Esophagus squamous epithelium (tissue), 5 donors: ENCODE results near the gene MLLT10. TPM values are rescaled to one million over a fixed set of nuclear protein-coding genes. Genes with fewer than 3 reads are reported as not detected.

Experiments
- DNase-seq: peaks from one replicate; lab custom pipeline; 2025; lab: John Stamatoyannopoulos, UW
- H3K27ac ChIP-seq, 4 donors: fragments of 200-600 bp; sonication (generic); one replicate each; pipeline ENCODE4 v1.5.1; 2016 to 2019; ENCODE audit warnings: mild to moderate bottlenecking in 1 of 4
- H3K27me3 ChIP-seq, 4 donors: fragments of 200-600 bp; sonication (generic); 1 replicate in 3 of 4; 2 replicates in 1 of 4; pipeline versions ENCODE4 v1.5.1 to v1.6.0; 2017 to 2021; ENCODE audit warnings: antibody characterized with exemption in 1 of 4
- H3K36me3 ChIP-seq, 3 donors: fragments of 200-600 bp; sonication (generic); one replicate each; pipeline ENCODE4 v1.5.1; 2016 to 2019
- H3K4me1 ChIP-seq, 3 donors: fragments of 200-600 bp; sonication (generic); one replicate each; pipeline ENCODE4 v1.5.1; 2017 to 2019
- H3K4me3 ChIP-seq, 4 donors: fragments of 200-600 bp; sonication (generic); 1 replicate in 3 of 4; 2 replicates in 1 of 4; pipeline ENCODE4 v1.5.1; 2016 to 2019; ENCODE audit warnings: mild to moderate bottlenecking in 2 of 4, moderate library complexity in 1 of 4
- H3K9me3 ChIP-seq, 3 donors: fragments of 200-600 bp; sonication (generic); one replicate each; pipeline ENCODE4 v1.5.1; 2016 to 2019
- CTCF ChIP-seq, 6 experiments: fragments of 450-650 bp in 4 of 6; fragments of 200-600 bp in 2 of 6; sonication (generic) in 2 of 6; IDR thresholded peaks; one replicate each; pipeline ENCODE4 v1.5.1; 2016 to 2019; ENCODE audit warnings: antibody characterized with exemption in 6 of 6, mild to moderate bottlenecking in 4 of 6, moderate library complexity in 4 of 6
- POLR2A ChIP-seq, 4 donors: fragments of 450-650 bp; IDR thresholded peaks; one replicate each; pipeline ENCODE4 v1.6.1; 2017; ENCODE audit warnings: antibody characterized with exemption in 4 of 4, mild to moderate bottlenecking in 4 of 4, moderate library complexity in 3 of 4
- WGBS, 2 donors: methylation state at CpG; one replicate each; pipeline ENCODE4 v1.1.5; 2018; 5-methylcytosine and 5-hydroxymethylcytosine counted together
- intact Hi-C: fragments of 100-400 bp; cut with DNase I; formaldehyde crosslinking; loops from one replicate; pipeline ENCODE4 v1.15.0; 2022
- total RNA-seq, 4 donors: library from RNA; depleted of rRNA; stranded (reverse); fragments of >200 nt; gene quantifications; one replicate each; pipeline ENCODE4 v1.1.0, GENCODE V29; 2016
- donor health status: DM: yes; HTN: yes; CAD: no.

MLLT10 gene
- total RNA-seq, 4 donors from 2014 or later = 22.7 to 49.6 (median 32.4) TPM

- no peak for DNase-seq
- Histone ChIP-seq H3K4me1 (peaks cover 12 to 80% (median 14%) of the 10 kb centered on the region in 3 donors), H3K9me3 (no peaks in the 10 kb centered on the region), H3K36me3 (no peaks in the 10 kb centered on the region), H3K27me3 (peaks cover 0 to 32% (median 0%) of the 10 kb centered on the region in 4 donors), H3K4me3 (peak overlapping the region; percentile 53 to 70 (median 65)), H3K27ac (peak overlapping the region in 3 of 4 donors; percentile 88 to 100 (median 97))
- TF ChIP-seq POLR2A (IDR thresholded peaks at IDR 0.05) (no peak), CTCF (IDR thresholded peaks at IDR 0.05) (no peak)
- 59 to 78% methylated on average over 11 to 12 of the region's 15 CpGs for WGBS, 2 donors
- intact Hi-C loops = loop anchor here (10.0 kb wide), 1 partner anchor 719 kb away; no protein-coding TSS in a partner anchor
Measured at GRCh38 chr10:21515361-21516241, 18.4 kb upstream of the MLLT10 start.

- DNase-seq = no peak
- intact Hi-C loops = loop anchor here (10.0 kb wide), 1 partner anchor 718 kb away; no protein-coding TSS in a partner anchor
- TF ChIP-seq POLR2A (IDR thresholded peaks at IDR 0.05) (no peak), CTCF (IDR thresholded peaks at IDR 0.05) (no peak)
- Histone ChIP-seq H3K4me3 (peak overlapping the region; percentile 53 to 70 (median 65)), H3K27me3 (peaks cover 0 to 32% (median 0%) of the 10 kb centered on the region in 4 donors), H3K9me3 (no peaks in the 10 kb centered on the region), H3K27ac (peak overlapping the region; percentile 76 to 100 (median 92)), H3K4me1 (peaks cover 15 to 80% (median 19%) of the 10 kb centered on the region in 3 donors), H3K36me3 (no peaks in the 10 kb centered on the region)
- WGBS, 2 donors = 0% methylated on average over 2 to 20 of the region's 86 CpGs
Measured at GRCh38 chr10:21516242-21517131, 17.5 kb upstream of the MLLT10 start.

GRCh38 chr10:21517134-21518031, 16.6 kb upstream of the MLLT10 start:
- Histone ChIP-seq H3K27ac (peak overlapping the region; percentile 76 to 100 (median 92)), H3K27me3 (peaks cover 0 to 32% (median 0%) of the 10 kb centered on the region in 4 donors), H3K9me3 (no peaks in the 10 kb centered on the region), H3K36me3 (no peaks in the 10 kb centered on the region), H3K4me1 (peaks cover 18 to 88% (median 19%) of the 10 kb centered on the region in 3 donors), H3K4me3 (peak overlapping the region; percentile 53 to 70 (median 65))
- no peak for DNase-seq
- intact Hi-C loops = loop anchor here (10.0 kb wide), 1 partner anchor 717 kb away; no protein-coding TSS in a partner anchor
- TF ChIP-seq POLR2A (IDR thresholded peaks at IDR 0.05) (peak in 1 of 4 donors; percentile 12), CTCF (IDR thresholded peaks at IDR 0.05) (no peak)
- 0 to 2% methylated on average over 9 to 33 of the region's 73 CpGs for WGBS, 2 donors

- Histone ChIP-seq H3K27me3 (peaks cover 0 to 32% (median 0%) of the 10 kb centered on the region in 4 donors), H3K4me3 (peak overlapping the region; percentile 53 to 70 (median 65)), H3K36me3 (no peaks in the 10 kb centered on the region), H3K27ac (peak overlapping the region; percentile 76 to 100 (median 92)), H3K9me3 (no peaks in the 10 kb centered on the region), H3K4me1 (peaks cover 18 to 92% (median 19%) of the 10 kb centered on the region in 3 donors)
- TF ChIP-seq CTCF (IDR thresholded peaks at IDR 0.05) (no peak), POLR2A (IDR thresholded peaks at IDR 0.05) (peak in 1 of 4 donors; percentile 16)
- no peak for DNase-seq
- 3 to 7% methylated on average over 13 of the region's 13 CpGs for WGBS, 2 donors
- intact Hi-C loops = loop anchor here (10.0 kb wide), 1 partner anchor 717 kb away; no protein-coding TSS in a partner anchor
Measured at GRCh38 chr10:21518149-21518640, 15.8 kb upstream of the MLLT10 start.
